Measurements from ENCODE around the gene ABCD1. TPM values are rescaled to one million over a fixed set of nuclear protein-coding genes. Genes with fewer than 3 reads are reported as not detected.

ABCD1 gene
- total and polyA plus RNA-seq, 2 experiments from 2014 or later: 10.5 to 14.2 TPM

GRCh38 chrX:153687121-153688039 is 37.3 kb upstream of the ABCD1 start, which contains the start of gene SLC6A8:
Gene SLC6A8 (plus strand): TSS chrX:153687926. CDS start chrX:153688575, 649 bp downstream.
- TF ChIP-seq EZH2phosphoT487 (IDR thresholded peaks at IDR 0.05; ENCODE audit: low read depth, severe bottlenecking, unreplicated experiment) (no peak), CTCF (IDR thresholded peaks at IDR 0.05; ENCODE audit: poor library complexity) (peak; percentile 37)
- no peaks in the 10 kb centered on the region for H3K9me2 ChIP-seq (replicated peaks; ENCODE audit: insufficient read depth)
- H3K4me3 ChIP-seq: peak within 1 kb of the TSS; percentile 13
- no peak within 1 kb of the TSS for H2AFZ ChIP-seq
- no peaks in the 10 kb centered on the region for H3K9me3 ChIP-seq (ENCODE audit: low read depth)
- H3K27me3 ChIP-seq: no peaks in the 10 kb centered on the region
- H3K4me1 ChIP-seq (ENCODE audit: insufficient read depth): peaks cover 10% of the 10 kb centered on the region
- H3K79me2 ChIP-seq: no peaks in the 10 kb centered on the region
- peak; percentile 81 for DNase-seq (ENCODE audit: low spot score)
- H3K36me3 ChIP-seq (replicated peaks; ENCODE audit: insufficient read depth, low read depth): no peaks in the 10 kb centered on the region
- peak within 1 kb of the TSS; percentile 91 for H3K27ac ChIP-seq
- H3K4me2 ChIP-seq: peak within 1 kb of the TSS; percentile 77
- 37% methylated on average over 21 of the region's 66 CpGs for WGBS (ENCODE audit: low lambda C conversion rate, missing lambda C conversion rate)
- H4K20me1 ChIP-seq (ENCODE audit: insufficient read depth, poor library complexity, severe bottlenecking): peaks cover 2% of the 10 kb centered on the region

GRCh38 chrX:153688071-153688470 is 36.6 kb upstream of the ABCD1 start:
- H3K4me3 ChIP-seq: no peak overlapping the region
- no CpG with 5 or more reads among the region's 69 CpGs for WGBS (ENCODE audit: low lambda C conversion rate, missing lambda C conversion rate)
- H3K4me1 ChIP-seq (ENCODE audit: insufficient read depth): peaks cover 10% of the 10 kb centered on the region
- H3K27ac ChIP-seq: no peak overlapping the region
- H4K20me1 ChIP-seq (ENCODE audit: insufficient read depth, poor library complexity, severe bottlenecking): peaks cover 2% of the 10 kb centered on the region
- H3K36me3 ChIP-seq (replicated peaks; ENCODE audit: insufficient read depth, low read depth): no peaks in the 10 kb centered on the region
- TF ChIP-seq EZH2phosphoT487 (IDR thresholded peaks at IDR 0.05; ENCODE audit: low read depth, severe bottlenecking, unreplicated experiment): no peak
- no peak for TF ChIP-seq EZH2 (IDR thresholded peaks at IDR 0.05; ENCODE audit: borderline replicate concordance)
- TF ChIP-seq CTCF (IDR thresholded peaks at IDR 0.05; ENCODE audit: poor library complexity): no peak
- H3K9me3 ChIP-seq (ENCODE audit: low read depth): no peaks in the 10 kb centered on the region
- no peak overlapping the region for H2AFZ ChIP-seq
- no peak for DNase-seq (ENCODE audit: low spot score)
- H3K9me2 ChIP-seq (replicated peaks; ENCODE audit: insufficient read depth): no peaks in the 10 kb centered on the region
- no peaks in the 10 kb centered on the region for H3K27me3 ChIP-seq
- no peak overlapping the region for H3K4me2 ChIP-seq
- no peaks in the 10 kb centered on the region for H3K79me2 ChIP-seq

GRCh38 chrX:153688506-153688905 is 36.1 kb upstream of the ABCD1 start:
- H3K4me2 ChIP-seq: peak overlapping the region; percentile 76
- H2AFZ ChIP-seq: no peak overlapping the region
- no peaks in the 10 kb centered on the region for H3K36me3 ChIP-seq (replicated peaks; ENCODE audit: insufficient read depth, low read depth)
- no peaks in the 10 kb centered on the region for H3K79me2 ChIP-seq
- H3K4me1 ChIP-seq (ENCODE audit: insufficient read depth): peaks cover 10% of the 10 kb centered on the region
- H3K9me3 ChIP-seq (ENCODE audit: low read depth): no peaks in the 10 kb centered on the region
- no peak for TF ChIP-seq EZH2 (IDR thresholded peaks at IDR 0.05; ENCODE audit: borderline replicate concordance)
- no peak for TF ChIP-seq CTCF (IDR thresholded peaks at IDR 0.05; ENCODE audit: poor library complexity)
- TF ChIP-seq EZH2phosphoT487 (IDR thresholded peaks at IDR 0.05; ENCODE audit: low read depth, severe bottlenecking, unreplicated experiment): no peak
- no peaks in the 10 kb centered on the region for H3K9me2 ChIP-seq (replicated peaks; ENCODE audit: insufficient read depth)
- no peak for DNase-seq (ENCODE audit: low spot score)
- peak overlapping the region; percentile 13 for H3K4me3 ChIP-seq
- no peak overlapping the region for H3K27ac ChIP-seq
- 21% methylated on average over 25 of the region's 57 CpGs for WGBS (ENCODE audit: low lambda C conversion rate, missing lambda C conversion rate)
- peaks cover 2% of the 10 kb centered on the region for H4K20me1 ChIP-seq (ENCODE audit: insufficient read depth, poor library complexity, severe bottlenecking)
- H3K27me3 ChIP-seq: no peaks in the 10 kb centered on the region

All from hepatocyte (in vitro differentiated cells).